IMR-90 (cell line): ENCODE measurements around the gene MROH2B. TPM values are rescaled to one million over a fixed set of nuclear protein-coding genes. Genes with fewer than 3 reads are reported as not detected.

Source experiments
- ATAC-seq: fragments of 200-7000 bp; cut with Tn5 transposase; 2 replicates; pipeline ENCODE4 v1.9.1; 2020; ENCODE audit warnings: low read depth, mild to moderate bottlenecking, moderate library complexity
- BruUV-seq: library from RNA; stranded (reverse); fragments of 400-500 nt; replicated peaks from 2 replicates; lab custom pipeline; 2021; lab: Mats Ljungman, UMichigan
- CTCF ChIA-PET: fragments of 300-600 bp; formaldehyde crosslinking; extraction: SDS; loops from one replicate; lab custom pipeline; 2021; ENCODE audit warnings: antibody characterized with exemption; lab: Yijun Ruan, JAX
- POLR2A ChIA-PET: fragments of 300-600 bp; sonication (Branson Sonifier 250); formaldehyde crosslinking; loops from one replicate; lab custom pipeline; 2022; ENCODE audit warnings: antibody characterized with exemption; ENCODE audit not compliant: unreplicated experiment; lab: Charles Lee
- DNase-seq: peaks from one replicate; pipeline ENCODE4 v3.0.0; 2013
- H2AFZ ChIP-seq: replicated peaks from 2 replicates; pipeline ENCODE3; 2013; ENCODE audit warnings: low read length, mild to moderate bottlenecking; ENCODE audit not compliant: poor library complexity
- H2AK5ac ChIP-seq: 2 replicates; pipeline ENCODE4 v1.6.1; 2013; ENCODE audit warnings: low read depth, low read length, inconsistent platforms
- H2AK9ac ChIP-seq: replicated peaks from 2 replicates; pipeline ENCODE3; 2013; ENCODE audit warnings: mild to moderate bottlenecking, low read depth, low read length, moderate library complexity; ENCODE audit not compliant: poor library complexity
- H2BK120ac ChIP-seq: 2 replicates; pipeline ENCODE4 v1.6.1; 2013; ENCODE audit warnings: low read depth, low read length, inconsistent platforms
- H2BK15ac ChIP-seq: 3 replicates; pipeline ENCODE4 v1.6.1; 2013; ENCODE audit warnings: low read depth, low read length, inconsistent platforms
- H2BK20ac ChIP-seq: 2 replicates; pipeline ENCODE4 v1.6.1; 2013; ENCODE audit warnings: low read depth, mild to moderate bottlenecking, inconsistent platforms, low read length, moderate library complexity
- H2BK5ac ChIP-seq: 2 replicates; pipeline ENCODE4 v1.6.1; 2013; ENCODE audit warnings: mild to moderate bottlenecking, low read depth, low read length, inconsistent platforms; ENCODE audit not compliant: poor library complexity, severe bottlenecking
- H3K14ac ChIP-seq: replicated peaks from 2 replicates; pipeline ENCODE4 v1.6.1; 2013; ENCODE audit warnings: low read depth, low read length, inconsistent platforms
- H3K18ac ChIP-seq: 2 replicates; pipeline ENCODE4 v1.6.1; 2013; ENCODE audit warnings: low read depth, low read length, control low read depth
- H3K23ac ChIP-seq: 2 replicates; pipeline ENCODE4 v1.6.1; 2013; ENCODE audit warnings: low read depth, low read length, inconsistent platforms
- H3K27ac ChIP-seq: 2 replicates; pipeline ENCODE4 v1.5.1; 2013; ENCODE audit warnings: mild to moderate bottlenecking, control low read depth, low read length; ENCODE audit not compliant: insufficient read depth
- H3K27me3 ChIP-seq: 2 replicates; pipeline ENCODE4 v1.6.1; 2013; ENCODE audit warnings: low read length; ENCODE audit not compliant: control insufficient read depth, insufficient read depth
- H3K36me3 ChIP-seq: 2 replicates; pipeline ENCODE4 v1.6.1; 2013; ENCODE audit warnings: low read length, mixed read lengths; ENCODE audit not compliant: control insufficient read depth, insufficient read depth
- H3K4ac ChIP-seq: 2 replicates; pipeline ENCODE4 v1.6.1; 2013; ENCODE audit warnings: low read depth, low read length, inconsistent platforms
- H3K4me1 ChIP-seq: 2 replicates; pipeline ENCODE4 v1.6.1; 2013; ENCODE audit warnings: low read length, mixed read lengths; ENCODE audit not compliant: control insufficient read depth, insufficient read depth
- H3K4me2 ChIP-seq: 2 replicates; pipeline ENCODE4 v1.6.1; 2013; ENCODE audit warnings: low read depth, mild to moderate bottlenecking, control low read depth, low read length, moderate library complexity
- H3K4me3 ChIP-seq: 2 replicates; pipeline ENCODE4 v1.5.1; 2013; ENCODE audit warnings: low read depth, mild to moderate bottlenecking, control low read depth, low read length, moderate library complexity; ENCODE audit not compliant: insufficient read depth
- H3K56ac ChIP-seq: 2 replicates; pipeline ENCODE4 v1.6.1; 2013; ENCODE audit warnings: low read length, inconsistent platforms; ENCODE audit not compliant: insufficient read depth; ENCODE audit errors: extremely low read depth
- H3K79me1 ChIP-seq, 2 experiments: 2 replicates each; pipeline ENCODE4 v1.6.1; 2013; ENCODE audit warnings: low read length in 2 of 2, inconsistent platforms in 1 of 2, low read depth in 1 of 2
- H3K9ac ChIP-seq: 2 replicates; pipeline ENCODE4 v1.6.1; 2013; ENCODE audit warnings: low read depth, low read length, control low read depth
- H3K9me1 ChIP-seq: 2 replicates; pipeline ENCODE4 v1.6.1; 2013; ENCODE audit warnings: low read length, inconsistent platforms; ENCODE audit not compliant: insufficient read depth
- H3K9me3 ChIP-seq: 2 replicates; pipeline ENCODE4 v1.6.1; 2013; ENCODE audit warnings: low read length; ENCODE audit not compliant: control insufficient read depth, insufficient read depth
- H4K20me1 ChIP-seq: 2 replicates; pipeline ENCODE4 v1.6.1; 2013; ENCODE audit warnings: low read length, inconsistent platforms; ENCODE audit not compliant: insufficient read depth
- H4K5ac ChIP-seq: 2 replicates; pipeline ENCODE4 v1.6.1; 2013; ENCODE audit warnings: mild to moderate bottlenecking, low read depth, low read length, control low read depth
- H4K8ac ChIP-seq, 2 experiments: 2 replicates each; pipeline ENCODE4 v1.6.1; 2013; ENCODE audit warnings: low read depth in 2 of 2, low read length in 2 of 2, control low read depth in 1 of 2, inconsistent platforms in 1 of 2
- H4K91ac ChIP-seq: 2 replicates; pipeline ENCODE4 v1.6.1; 2013; ENCODE audit warnings: low read depth, low read length, inconsistent platforms; ENCODE audit not compliant: insufficient read depth
- BHLHE40 ChIP-seq: fragments of 150-350 bp; IDR thresholded peaks from 2 replicates; pipeline ENCODE4 v1.6.1; 2016; ENCODE audit warnings: mild to moderate bottlenecking, low read depth, low read length
- CEBPB ChIP-seq: IDR thresholded peaks from 2 replicates; pipeline ENCODE4 v1.6.1; 2012; ENCODE audit warnings: low read depth, low read length, improper control_type of control experiment
- FOS ChIP-seq: fragments of 150-350 bp; IDR thresholded peaks from 2 replicates; pipeline ENCODE4 v1.6.1; 2016; ENCODE audit warnings: low read depth, low read length
- MAZ ChIP-seq: IDR thresholded peaks from 2 replicates; pipeline ENCODE4 v1.6.1; 2012; ENCODE audit warnings: low read depth, mild to moderate bottlenecking, low read length, improper control_type of control experiment, moderate library complexity, borderline replicate concordance
- WGBS, 2 experiments: methylation state at CpG; one replicate each; pipeline versions ENCODE4 v1.1.5 to v1.1.7; 2013; ENCODE audit warnings: missing lambda C conversion rate in 2 of 2; ENCODE audit not compliant: insufficient read length in 1 of 2; ENCODE audit errors: extremely low coverage in 2 of 2; 5-methylcytosine and 5-hydroxymethylcytosine counted together
- dilution Hi-C: fragments of 300-500 bp; cut with HindIII; formaldehyde crosslinking; loops from one replicate; pipeline ENCODE4 v1.14.3; 2018; ENCODE audit warnings: low sequenced_read_pairs; ENCODE audit not compliant: unreplicated experiment
- in situ Hi-C: fragments of 300-500 bp; cut with MboI; formaldehyde crosslinking; loops from 3 replicates; pipeline ENCODE4 v1.14.3; 2019; ENCODE audit warnings: low sequenced_read_pairs, inconsistent platforms, mixed read lengths
- intact Hi-C: fragments of 100-400 bp; cut with micrococcal nuclease; formaldehyde crosslinking; loops from 2 replicates; pipeline ENCODE4 v1.10.0; 2022
- polyA plus RNA-seq, 3 experiments: library from polyadenylated mRNA; depleted of rRNA; stranded (reverse); fragments of >200 nt; gene quantifications; 2 replicates each; pipeline ENCODE4 v1.2.3, GENCODE V29; 2012; ENCODE audit warnings: low replicate concordance in 1 of 3
- total RNA-seq: library from RNA; depleted of rRNA; stranded (reverse); fragments of >200 nt; gene quantifications from 2 replicates; pipeline ENCODE4 v1.2.3, GENCODE V29; 2012

Gene MROH2B
- total and polyA plus RNA-seq, 2 of the 4 experiments (the other 2 are of a cell fraction): not detected

DNA sequence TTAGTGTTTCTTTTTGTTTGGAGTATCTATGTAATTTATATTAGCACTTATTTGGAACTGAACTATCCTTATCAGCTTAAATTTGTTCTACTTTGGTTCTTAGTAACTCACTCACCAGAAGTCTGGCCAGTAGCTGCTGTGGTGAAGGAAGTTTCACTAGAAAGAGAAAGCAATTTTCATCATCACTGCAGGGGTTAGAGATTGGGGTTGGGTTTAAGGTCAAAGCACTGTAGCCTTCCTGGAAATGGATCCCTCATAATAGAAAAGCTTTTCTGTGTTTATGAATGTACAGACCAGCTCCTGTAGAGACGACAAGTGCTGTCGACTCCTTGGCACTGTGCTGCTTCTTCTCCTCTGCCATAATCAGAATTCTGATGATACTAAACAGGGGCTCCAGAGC is 22.2 kb downstream of the MROH2B start:
- Histone ChIP-seq H2AK9ac (no peak overlapping the region), H3K4me3 (no peak overlapping the region), H2AK5ac (no peak overlapping the region), H4K20me1 (no peaks in the 10 kb centered on the region), H3K56ac (no peak overlapping the region), H3K27me3 (no peaks in the 10 kb centered on the region; the same call in 1 of the 2 replicates), H4K5ac (no peak overlapping the region), H3K9ac (no peak overlapping the region), H4K91ac (no peak overlapping the region), H3K9me1 (no peaks in the 10 kb centered on the region), H2BK5ac (no peak overlapping the region), H3K14ac (no peak overlapping the region), H3K9me3 (no peaks in the 10 kb centered on the region), H3K79me1 (no peaks in the 10 kb centered on the region), H2BK15ac (no peak overlapping the region), H4K8ac (no peak overlapping the region), H2AFZ (no peak overlapping the region), H3K4me1 (no peaks in the 10 kb centered on the region), H2BK120ac (no peak overlapping the region), H3K18ac (no peak overlapping the region), H3K23ac (no peak overlapping the region), H3K4me2 (no peak overlapping the region), H2BK20ac (no peak overlapping the region), H3K27ac (no peak overlapping the region), H3K36me3 (no peaks in the 10 kb centered on the region), H3K4ac (no peak overlapping the region)
- dilution Hi-C loops: no loop called here
- no TSS peak for BruUV-seq
- no peak for TF ChIP-seq FOS
- TF ChIP-seq CEBPB: no peak
- TF ChIP-seq MAZ: no peak
- no peak for TF ChIP-seq BHLHE40
- no peak for ATAC-seq
- intact Hi-C loops: no loop called here
- in situ Hi-C loops: no loop called here
- ChIA-PET CTCF (no interaction called here), POLR2A (interaction anchor here (0.6 kb wide), 1 partner anchor 40 kb away, joined by 3 read pairs; no protein-coding TSS in a partner anchor)
- no CpG with 5 or more reads among the region's 2 CpGs for WGBS, 2 experiments
- DNase-seq: no peak
